SU-DHL-6 (cell line): ENCODE results near the gene CLCN6.

Source experiments
- EZH2phosphoT487 ChIP-seq: fragments of 200-600 bp; sonication (generic), shearing (Covaris generic); conservative IDR thresholded peaks from 2 replicates; pipeline ENCODE4 v1.6.1; 2018; ENCODE audit warnings: mild to moderate bottlenecking, antibody characterized with exemption, low read length, moderate library complexity, mixed read lengths
- TF ChIP-seq, protein P1 (sequence below): fragments of 200-600 bp; sonication (generic); IDR thresholded peaks from one replicate; pipeline ENCODE4 v1.5.1; 2017; ENCODE audit warnings: antibody characterized with exemption, mild to moderate bottlenecking, low read length, moderate library complexity; ENCODE audit not compliant: insufficient read depth, poor library complexity, severe bottlenecking

GRCh38 chr1:11822091-11822490 lies 16.1 kb downstream of the CLCN6 start:
- TF ChIP-seq, protein P1, sequence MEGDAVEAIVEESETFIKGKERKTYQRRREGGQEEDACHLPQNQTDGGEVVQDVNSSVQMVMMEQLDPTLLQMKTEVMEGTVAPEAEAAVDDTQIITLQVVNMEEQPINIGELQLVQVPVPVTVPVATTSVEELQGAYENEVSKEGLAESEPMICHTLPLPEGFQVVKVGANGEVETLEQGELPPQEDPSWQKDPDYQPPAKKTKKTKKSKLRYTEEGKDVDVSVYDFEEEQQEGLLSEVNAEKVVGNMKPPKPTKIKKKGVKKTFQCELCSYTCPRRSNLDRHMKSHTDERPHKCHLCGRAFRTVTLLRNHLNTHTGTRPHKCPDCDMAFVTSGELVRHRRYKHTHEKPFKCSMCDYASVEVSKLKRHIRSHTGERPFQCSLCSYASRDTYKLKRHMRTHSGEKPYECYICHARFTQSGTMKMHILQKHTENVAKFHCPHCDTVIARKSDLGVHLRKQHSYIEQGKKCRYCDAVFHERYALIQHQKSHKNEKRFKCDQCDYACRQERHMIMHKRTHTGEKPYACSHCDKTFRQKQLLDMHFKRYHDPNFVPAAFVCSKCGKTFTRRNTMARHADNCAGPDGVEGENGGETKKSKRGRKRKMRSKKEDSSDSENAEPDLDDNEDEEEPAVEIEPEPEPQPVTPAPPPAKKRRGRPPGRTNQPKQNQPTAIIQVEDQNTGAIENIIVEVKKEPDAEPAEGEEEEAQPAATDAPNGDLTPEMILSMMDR: no peak
- TF ChIP-seq EZH2phosphoT487: no peak
